OCI-LY1 (cell line): ENCODE measurements around the gene PPFIA1.

Experiments used
- H2AFZ ChIP-seq: fragments of 200-600 bp; sonication (generic), shearing (Covaris generic); 2 replicates; pipeline ENCODE4 v1.6.0; 2014; ENCODE audit warnings: antibody characterized with exemption, mild to moderate bottlenecking, low read length
- H3F3A ChIP-seq: fragments of 200-600 bp; sonication (generic), shearing (Covaris generic); 2 replicates; pipeline ENCODE4 v1.6.0; 2014; ENCODE audit warnings: mild to moderate bottlenecking, antibody characterized with exemption, low read length, moderate library complexity; ENCODE audit not compliant: insufficient read depth
- H3K27ac ChIP-seq: fragments of 200-600 bp; sonication (generic); 2 replicates; pipeline ENCODE4 v1.5.1; 2014; ENCODE audit warnings: low read length, mixed run types, mild to moderate bottlenecking, low read depth; ENCODE audit not compliant: poor library complexity, severe bottlenecking
- H3K27me3 ChIP-seq: fragments of 200-600 bp; sonication (generic); 2 replicates; pipeline ENCODE4 v1.6.0; 2014; ENCODE audit warnings: antibody characterized with exemption, mild to moderate bottlenecking, low read length, moderate library complexity; ENCODE audit not compliant: insufficient read depth
- H3K36me3 ChIP-seq: fragments of 200-600 bp; sonication (generic); 2 replicates; pipeline ENCODE4 v1.6.1; 2014; ENCODE audit warnings: mild to moderate bottlenecking, antibody characterized with exemption, low read length, moderate library complexity, mixed read lengths; ENCODE audit not compliant: insufficient read depth
- H3K4me1 ChIP-seq: fragments of 200-600 bp; sonication (generic); 2 replicates; pipeline ENCODE4 v1.5.1; 2014; ENCODE audit warnings: mild to moderate bottlenecking, low read length, moderate library complexity; ENCODE audit not compliant: insufficient read depth, severe bottlenecking
- H3K4me2 ChIP-seq: fragments of 200-600 bp; sonication (generic), shearing (Covaris generic); 2 replicates; pipeline ENCODE4 v1.6.1; 2014; ENCODE audit warnings: low read length
- H3K4me3 ChIP-seq: fragments of 200-600 bp; sonication (generic); 2 replicates; pipeline ENCODE4 v1.5.1; 2014; ENCODE audit warnings: low read length, low read depth, mild to moderate bottlenecking, mixed read lengths; ENCODE audit not compliant: poor library complexity, severe bottlenecking
- H3K79me2 ChIP-seq: fragments of 200-600 bp; shearing (Covaris generic); 2 replicates; pipeline ENCODE4 v1.6.1; 2016; ENCODE audit warnings: mixed run types, low read length, mixed read lengths; ENCODE audit not compliant: insufficient read depth
- H3K9ac ChIP-seq: fragments of 200-600 bp; sonication (generic), shearing (Covaris generic); 2 replicates; pipeline ENCODE4 v1.6.1; 2014; ENCODE audit warnings: mild to moderate bottlenecking, low read length, mixed read lengths
- H3K9me2 ChIP-seq: fragments of 200-600 bp; sonication (generic), shearing (Covaris generic); 2 replicates; pipeline ENCODE4 v1.6.1; 2014; ENCODE audit warnings: low read depth, mild to moderate bottlenecking, low read length, mixed read lengths
- H3K9me3 ChIP-seq: fragments of 200-600 bp; shearing (Covaris generic); 2 replicates; pipeline ENCODE4 v1.6.1; 2014; ENCODE audit warnings: low read length, mixed read lengths
- H4K20me1 ChIP-seq: fragments of 200-600 bp; sonication (generic), shearing (Covaris generic); 2 replicates; pipeline ENCODE4 v1.6.0; 2016; ENCODE audit warnings: mild to moderate bottlenecking, low read length; ENCODE audit not compliant: insufficient read depth
- EZH2 ChIP-seq: fragments of 200-600 bp; sonication (generic), shearing (Covaris generic); IDR thresholded peaks from 2 replicates; pipeline ENCODE4 v1.8.0; 2017; ENCODE audit warnings: borderline replicate concordance, mixed run types, mild to moderate bottlenecking, antibody characterized with exemption, low read length, moderate library complexity, mixed read lengths
- TF ChIP-seq, protein P1 (sequence below): fragments of 200-600 bp; sonication (generic), shearing (Covaris generic); IDR thresholded peaks from 2 replicates; pipeline ENCODE4 v1.5.1; 2017; ENCODE audit warnings: mild to moderate bottlenecking, antibody characterized with exemption, low read length, moderate library complexity, mixed read lengths

The PPFIA1 gene

GRCh38 chr11:70334351-70334995, 64.0 kb downstream of the PPFIA1 start:
- Histone ChIP-seq H3K4me2 (no peak overlapping the region), H3K4me3 (no peak overlapping the region), H2AFZ (no peak overlapping the region), H3F3A (no peaks in the 10 kb centered on the region), H3K9me3 (no peaks in the 10 kb centered on the region), H3K79me2 (no peaks in the 10 kb centered on the region), H3K27ac (no peak overlapping the region), H4K20me1 (no peaks in the 10 kb centered on the region), H3K36me3 (peaks cover 81% of the 10 kb centered on the region), H3K9ac (no peak overlapping the region), H3K4me1 (no peaks in the 10 kb centered on the region), H3K27me3 (no peaks in the 10 kb centered on the region), H3K9me2 (no peaks in the 10 kb centered on the region)
- TF ChIP-seq, protein P1, sequence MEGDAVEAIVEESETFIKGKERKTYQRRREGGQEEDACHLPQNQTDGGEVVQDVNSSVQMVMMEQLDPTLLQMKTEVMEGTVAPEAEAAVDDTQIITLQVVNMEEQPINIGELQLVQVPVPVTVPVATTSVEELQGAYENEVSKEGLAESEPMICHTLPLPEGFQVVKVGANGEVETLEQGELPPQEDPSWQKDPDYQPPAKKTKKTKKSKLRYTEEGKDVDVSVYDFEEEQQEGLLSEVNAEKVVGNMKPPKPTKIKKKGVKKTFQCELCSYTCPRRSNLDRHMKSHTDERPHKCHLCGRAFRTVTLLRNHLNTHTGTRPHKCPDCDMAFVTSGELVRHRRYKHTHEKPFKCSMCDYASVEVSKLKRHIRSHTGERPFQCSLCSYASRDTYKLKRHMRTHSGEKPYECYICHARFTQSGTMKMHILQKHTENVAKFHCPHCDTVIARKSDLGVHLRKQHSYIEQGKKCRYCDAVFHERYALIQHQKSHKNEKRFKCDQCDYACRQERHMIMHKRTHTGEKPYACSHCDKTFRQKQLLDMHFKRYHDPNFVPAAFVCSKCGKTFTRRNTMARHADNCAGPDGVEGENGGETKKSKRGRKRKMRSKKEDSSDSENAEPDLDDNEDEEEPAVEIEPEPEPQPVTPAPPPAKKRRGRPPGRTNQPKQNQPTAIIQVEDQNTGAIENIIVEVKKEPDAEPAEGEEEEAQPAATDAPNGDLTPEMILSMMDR, result no peak
- TF ChIP-seq EZH2, result no peak

- Histone ChIP-seq H3K36me3 (peaks cover 79% of the 10 kb centered on the region), H3K9me2 (no peaks in the 10 kb centered on the region)
- TF ChIP-seq, protein P1, result no peak
- no peak for TF ChIP-seq EZH2
These were observed 65.0 kb downstream of the PPFIA1 start for GRCh38 chr11:70335511-70335910.

GRCh38 chr11:70338594-70338993, 68.1 kb downstream of the PPFIA1 start:
- H3K27me3 ChIP-seq, result no peaks in the 10 kb centered on the region
- no peaks in the 10 kb centered on the region for H3K4me1 ChIP-seq
- TF ChIP-seq, protein P1, result no peak
- TF ChIP-seq EZH2, result no peak
- H3K9me3 ChIP-seq, result no peaks in the 10 kb centered on the region
- H2AFZ ChIP-seq, result no peak overlapping the region
- no peaks in the 10 kb centered on the region for H3K79me2 ChIP-seq
- peaks cover 75% of the 10 kb centered on the region for H3K36me3 ChIP-seq
- no peak overlapping the region for H3K4me3 ChIP-seq
- H3K4me2 ChIP-seq, result no peak overlapping the region
- H3K9me2 ChIP-seq, result no peaks in the 10 kb centered on the region
- no peak overlapping the region for H3K27ac ChIP-seq
- no peaks in the 10 kb centered on the region for H3F3A ChIP-seq
- H3K9ac ChIP-seq, result no peak overlapping the region
- no peaks in the 10 kb centered on the region for H4K20me1 ChIP-seq

More at GRCh38 chr11:70335511-70335910, 65.0 kb downstream of the PPFIA1 start:
- Histone ChIP-seq H3K79me2 (no peaks in the 10 kb centered on the region), H3K4me1 (no peaks in the 10 kb centered on the region), H3K4me2 (no peak overlapping the region), H4K20me1 (no peaks in the 10 kb centered on the region), H3K27ac (no peak overlapping the region), H3K9me3 (no peaks in the 10 kb centered on the region), H3K4me3 (no peak overlapping the region), H3F3A (no peaks in the 10 kb centered on the region), H3K27me3 (no peaks in the 10 kb centered on the region), H3K9ac (no peak overlapping the region), H2AFZ (no peak overlapping the region)
